HCT116 (cell line): ENCODE measurements around the gene GARNL3. TPM values are rescaled to one million over a fixed set of nuclear protein-coding genes. Genes with fewer than 3 reads are reported as not detected.

Experiments
- ATAC-seq: fragments of 200-7000 bp; cut with Tn5 transposase; 2 replicates; pipeline ENCODE4 v1.9.1; 2020; ENCODE audit warnings: mild to moderate bottlenecking, moderate library complexity
- BruUV-seq: library from RNA; stranded (reverse); fragments of 400-500 nt; replicated peaks from 2 replicates; lab custom pipeline; 2021; lab: Mats Ljungman, UMichigan
- CTCF ChIA-PET: fragments of 300-600 bp; sonication (Branson Sonifier 250); formaldehyde crosslinking; loops from one replicate; lab custom pipeline; 2021; ENCODE audit warnings: antibody characterized with exemption; lab: Charles Lee
- POLR2A ChIA-PET: fragments of 300-600, 350-600 bp; sonication (Branson Sonifier 250); formaldehyde crosslinking; loops from one replicate; lab custom pipeline; 2021; ENCODE audit warnings: antibody characterized with exemption; lab: Charles Lee
- RAD21 ChIA-PET, 2 experiments: fragments of 300-600 bp; sonication (Branson Sonifier 250); formaldehyde crosslinking; loops; one replicate each; lab custom pipeline; 2023; ENCODE audit warnings: low total read pairs in 2 of 2; ENCODE audit not compliant: uncharacterized antibody in 2 of 2, unreplicated experiment in 2 of 2, low non-redundant PET in 1 of 2; lab: Charles Lee
- DNase-seq: peaks from one replicate; pipeline ENCODE4 v3.0.0-alpha.2; 2010; ENCODE audit warnings: low read depth, low spot score
- H2AFZ ChIP-seq: fragments of 200-600 bp; shearing (Covaris generic), sonication (generic); 2 replicates; pipeline ENCODE4 v1.6.1; 2017; ENCODE audit warnings: low read depth, mixed run types, mixed read lengths, antibody characterized with exemption, low read length; ENCODE audit not compliant: poor library complexity, severe bottlenecking
- H3K27ac ChIP-seq: 2 replicates; pipeline ENCODE4 v1.5.1; 2012; ENCODE audit warnings: low read depth, low read length
- H3K27me3 ChIP-seq: fragments of 200-600 bp; sonication (generic); 2 replicates; pipeline ENCODE4 v1.6.1; 2016; ENCODE audit warnings: mixed run types, low read length, mixed read lengths; ENCODE audit not compliant: insufficient read depth
- H3K36me3 ChIP-seq, 2 experiments: fragments of 200-500 bp in 1 of 2; fragments of 200-600 bp in 1 of 2; sonication (Bioruptor generic) in 1 of 2; sonication (generic) in 1 of 2; 2 replicates each; pipeline versions ENCODE4 v1.5.1 to v1.6.1; 2014 to 2016; ENCODE audit warnings: low read length in 2 of 2, inconsistent platforms in 1 of 2, mixed read lengths in 1 of 2, mixed run types in 1 of 2; ENCODE audit not compliant: insufficient read depth in 2 of 2, control insufficient read depth in 1 of 2
- H3K4me1 ChIP-seq, 2 experiments: fragments of 200-600 bp in 1 of 2; sonication (generic) in 1 of 2; 2 replicates each; pipeline versions ENCODE4 v1.5.1 to v1.6.1; 2012 to 2017; ENCODE audit warnings: low read length in 2 of 2, inconsistent platforms in 1 of 2, mild to moderate bottlenecking in 1 of 2, mixed read lengths in 1 of 2, mixed run types in 1 of 2, moderate library complexity in 1 of 2; ENCODE audit not compliant: insufficient read depth in 2 of 2, control insufficient read depth in 1 of 2
- H3K4me2 ChIP-seq: fragments of 200-600 bp; sonication (generic); 2 replicates; pipeline ENCODE4 v1.6.1; 2017; ENCODE audit warnings: mixed run types, low read length, mixed read lengths
- H3K4me3 ChIP-seq, 2 experiments: fragments of 200-600 bp in 1 of 2; sonication (generic) in 1 of 2; replicated peaks in 1 of 2; 2 replicates each; pipeline ENCODE4 v1.5.1; 2011 to 2016; ENCODE audit warnings: low read length in 2 of 2, control low read depth in 1 of 2, low read depth in 1 of 2, mild to moderate bottlenecking in 1 of 2, mixed read lengths in 1 of 2, mixed run types in 1 of 2
- H3K79me2 ChIP-seq: fragments of 200-600 bp; sonication (generic); 2 replicates; pipeline ENCODE4 v1.6.1; 2017; ENCODE audit warnings: mild to moderate bottlenecking, mixed run types, low read length, moderate library complexity, mixed read lengths; ENCODE audit not compliant: insufficient read depth
- H3K9ac ChIP-seq: fragments of 200-600 bp; sonication (generic); 2 replicates; pipeline ENCODE4 v1.6.1; 2016; ENCODE audit warnings: low read length, mixed read lengths
- H3K9me2 ChIP-seq: fragments of 200-600 bp; sonication (generic), shearing (Covaris generic); 2 replicates; pipeline ENCODE4 v1.6.1; 2017; ENCODE audit warnings: mixed run types, mild to moderate bottlenecking, moderate library complexity; ENCODE audit not compliant: insufficient read depth
- H3K9me3 ChIP-seq, 2 experiments: fragments of 200-500 bp in 1 of 2; fragments of 200-600 bp in 1 of 2; sonication (Bioruptor generic) in 1 of 2; sonication (generic) in 1 of 2; 2 replicates each; pipeline ENCODE4 v1.6.1; 2014 to 2017; ENCODE audit warnings: low read length in 2 of 2, mixed read lengths in 2 of 2, inconsistent platforms in 1 of 2, low read depth in 1 of 2, mild to moderate bottlenecking in 1 of 2, mixed run types in 1 of 2, moderate library complexity in 1 of 2; ENCODE audit not compliant: control insufficient read depth in 1 of 2, insufficient read depth in 1 of 2
- H4K20me1 ChIP-seq: fragments of 200-600 bp; sonication (generic), shearing (Covaris generic); 2 replicates; pipeline ENCODE4 v1.6.1; 2017; ENCODE audit warnings: mixed run types, mild to moderate bottlenecking, moderate library complexity; ENCODE audit not compliant: insufficient read depth
- ATF3 ChIP-seq: IDR thresholded peaks from 2 replicates; pipeline ENCODE4 v1.6.1; 2012
- CEBPB ChIP-seq: IDR thresholded peaks from 2 replicates; pipeline ENCODE4 v1.6.1; 2012; ENCODE audit warnings: low read depth
- EGR1 ChIP-seq: IDR thresholded peaks from 2 replicates; pipeline ENCODE4 v1.6.1; 2012; ENCODE audit warnings: low read depth
- ELF1 ChIP-seq: IDR thresholded peaks from 2 replicates; pipeline ENCODE4 v1.6.1; 2012; ENCODE audit warnings: low read depth, borderline replicate concordance
- EZH2 ChIP-seq: fragments of 200-600 bp; sonication (generic); IDR thresholded peaks from 2 replicates; pipeline ENCODE4 v1.6.1; 2017; ENCODE audit warnings: antibody characterized with exemption, mixed run types
- EZH2phosphoT487 ChIP-seq: fragments of 200-600 bp; IDR thresholded peaks from 2 replicates; pipeline ENCODE4 v1.6.1; 2018; ENCODE audit warnings: antibody characterized with exemption, borderline replicate concordance
- FOSL1 ChIP-seq: IDR thresholded peaks from 2 replicates; pipeline ENCODE4 v1.6.1; 2012; ENCODE audit warnings: low read depth
- JUND ChIP-seq: IDR thresholded peaks from 2 replicates; pipeline ENCODE4 v1.6.1; 2012
- POLR2A ChIP-seq: IDR thresholded peaks from 2 replicates; pipeline ENCODE4 v1.7.0; 2011; ENCODE audit warnings: borderline replicate concordance; ENCODE audit not compliant: insufficient read depth, insufficient read length; ENCODE audit errors: extremely low read depth
- POLR2AphosphoS5 ChIP-seq: IDR thresholded peaks from 2 replicates; pipeline ENCODE4 v1.6.1; 2011; ENCODE audit warnings: mild to moderate bottlenecking, low read depth, low read length, moderate library complexity
- REST ChIP-seq: IDR thresholded peaks from 2 replicates; pipeline ENCODE4 v1.6.1; 2012; ENCODE audit warnings: low read depth
- SIN3A ChIP-seq: IDR thresholded peaks from 2 replicates; pipeline ENCODE4 v1.6.1; 2012; ENCODE audit warnings: low read depth
- SP1 ChIP-seq: IDR thresholded peaks from 2 replicates; pipeline ENCODE4 v1.6.1; 2012; ENCODE audit warnings: low read depth
- SRF ChIP-seq: IDR thresholded peaks from 2 replicates; pipeline ENCODE4 v1.6.1; 2012; ENCODE audit warnings: low read depth
- YY1 ChIP-seq: IDR thresholded peaks from 2 replicates; pipeline ENCODE4 v1.6.1; 2011; ENCODE audit warnings: low read length, low read depth, moderate library complexity, mild to moderate bottlenecking; ENCODE audit not compliant: insufficient replicate concordance; ENCODE audit errors: extremely low read depth
- ZFX ChIP-seq: fragments of 450-650 bp; IDR thresholded peaks from 2 replicates; pipeline ENCODE4 v1.6.1; 2017
- ZNF274 ChIP-seq: fragments of 200-500 bp; sonication (Bioruptor generic); IDR thresholded peaks from 2 replicates; pipeline ENCODE4 v1.6.1; 2014; ENCODE audit warnings: mild to moderate bottlenecking, low read depth, low read length, inconsistent platforms
- intact Hi-C: fragments of 100-400 bp; cut with micrococcal nuclease; formaldehyde crosslinking; loops from 2 replicates; pipeline ENCODE4 v1.10.0; 2022
- total RNA-seq: library from RNA; stranded (reverse); gene quantifications from one replicate; pipeline ENCODE4 v1.2.1, GENCODE V29; 2021; ENCODE audit not compliant: unreplicated experiment
- TF ChIP-seq, protein P1 (sequence below), 3 experiments: fragments of 200-600 bp in 1 of 3; sonication (generic) in 1 of 3; IDR thresholded peaks in 2 of 3; conservative IDR thresholded peaks in 1 of 3; 2 replicates each; pipeline ENCODE4 v1.5.1; 2012 to 2017; ENCODE audit warnings: low read depth in 2 of 3, low read length in 2 of 3, antibody characterized with exemption in 1 of 3, borderline replicate concordance in 1 of 3, control low read depth in 1 of 3, mild to moderate bottlenecking in 1 of 3, mixed read lengths in 1 of 3, mixed run types in 1 of 3, moderate library complexity in 1 of 3; ENCODE audit not compliant: insufficient read depth in 1 of 3
- TF ChIP-seq, protein P2 (sequence below): IDR thresholded peaks from 2 replicates; pipeline ENCODE4 v1.6.1; 2012

GARNL3 gene
- total RNA-seq, 1 experiment from 2014 or later, result 8.8 TPM

GRCh38 chr9:127345566-127345965, 81.0 kb downstream of the GARNL3 start:
- ATAC-seq, result no peak
- Histone ChIP-seq H3K4me1 (no peaks in the 10 kb centered on the region), H3K4me2 (no peak overlapping the region), H3K4me3 (no peak overlapping the region), H3K9ac (no peak overlapping the region), H2AFZ (no peak overlapping the region), H3K9me2 (no peaks in the 10 kb centered on the region), H3K27ac (no peak overlapping the region), H3K79me2 (no peaks in the 10 kb centered on the region), H3K9me3 (no peaks in the 10 kb centered on the region), H3K27me3 (no peaks in the 10 kb centered on the region), H4K20me1 (no peaks in the 10 kb centered on the region), H3K36me3 (no peaks in the 10 kb centered on the region)
- BruUV-seq, result no TSS peak
- TF ChIP-seq POLR2A (no peak), POLR2AphosphoS5 (no peak), FOSL1 (no peak), JUND (no peak), ZNF274 (no peak), EZH2phosphoT487 (no peak), ELF1 (no peak), YY1 (no peak), SIN3A (no peak), REST (no peak), ZFX (no peak), SRF (no peak), SP1 (no peak), ATF3 (no peak), CEBPB (no peak), EGR1 (no peak), EZH2 (no peak)
- TF ChIP-seq, protein P1, sequence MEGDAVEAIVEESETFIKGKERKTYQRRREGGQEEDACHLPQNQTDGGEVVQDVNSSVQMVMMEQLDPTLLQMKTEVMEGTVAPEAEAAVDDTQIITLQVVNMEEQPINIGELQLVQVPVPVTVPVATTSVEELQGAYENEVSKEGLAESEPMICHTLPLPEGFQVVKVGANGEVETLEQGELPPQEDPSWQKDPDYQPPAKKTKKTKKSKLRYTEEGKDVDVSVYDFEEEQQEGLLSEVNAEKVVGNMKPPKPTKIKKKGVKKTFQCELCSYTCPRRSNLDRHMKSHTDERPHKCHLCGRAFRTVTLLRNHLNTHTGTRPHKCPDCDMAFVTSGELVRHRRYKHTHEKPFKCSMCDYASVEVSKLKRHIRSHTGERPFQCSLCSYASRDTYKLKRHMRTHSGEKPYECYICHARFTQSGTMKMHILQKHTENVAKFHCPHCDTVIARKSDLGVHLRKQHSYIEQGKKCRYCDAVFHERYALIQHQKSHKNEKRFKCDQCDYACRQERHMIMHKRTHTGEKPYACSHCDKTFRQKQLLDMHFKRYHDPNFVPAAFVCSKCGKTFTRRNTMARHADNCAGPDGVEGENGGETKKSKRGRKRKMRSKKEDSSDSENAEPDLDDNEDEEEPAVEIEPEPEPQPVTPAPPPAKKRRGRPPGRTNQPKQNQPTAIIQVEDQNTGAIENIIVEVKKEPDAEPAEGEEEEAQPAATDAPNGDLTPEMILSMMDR (IDR thresholded peaks at IDR 0.05 in 2 of 3, conservative IDR thresholded peaks at IDR 0.05 in 1 of 3; ENCODE audit: borderline replicate concordance in 1 of 3, insufficient read depth in 1 of 3, low read depth in 2 of 3, low read length in 2 of 3), result no peak
- TF ChIP-seq, protein P2, sequence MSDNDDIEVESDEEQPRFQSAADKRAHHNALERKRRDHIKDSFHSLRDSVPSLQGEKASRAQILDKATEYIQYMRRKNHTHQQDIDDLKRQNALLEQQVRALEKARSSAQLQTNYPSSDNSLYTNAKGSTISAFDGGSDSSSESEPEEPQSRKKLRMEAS, result no peak
- RAD21 ChIA-PET, result no interaction called here
- no peak for DNase-seq
- POLR2A ChIA-PET, result no interaction called here
- CTCF ChIA-PET, result no interaction called here
- intact Hi-C loops, result no loop called here
